Activated gamma-delta T cell (primary cell): Measurements from ENCODE around the gene STX18.
A peak's percentile ranks its signal among the peaks of the same experiment; 100 is the strongest.
"Not testable (repeated sequence)": the region's sequence is repeated elsewhere in the genome, so short reads cannot be mapped to it uniquely, and the experiment has no call there.

ENCODE experiments used
- DNase-seq: peaks from one replicate; lab custom pipeline; 2025; lab: John Stamatoyannopoulos, UW
- total RNA-seq, 2 donors: gene quantifications; one replicate each; lab custom pipeline; 2026; lab: John Stamatoyannopoulos, UW

Gene STX18
- total RNA-seq: 32.9 to 43.0 reads per million in 2 donors

- DNase-seq: peak; percentile 79
These were observed at the start of gene STX18 for GRCh38 chr4:4541661-4542570. Gene STX18, minus strand, starts transcription at chr4:4542048. Its CDS starts 84 bp downstream, at chr4:4541964.

DNA sequence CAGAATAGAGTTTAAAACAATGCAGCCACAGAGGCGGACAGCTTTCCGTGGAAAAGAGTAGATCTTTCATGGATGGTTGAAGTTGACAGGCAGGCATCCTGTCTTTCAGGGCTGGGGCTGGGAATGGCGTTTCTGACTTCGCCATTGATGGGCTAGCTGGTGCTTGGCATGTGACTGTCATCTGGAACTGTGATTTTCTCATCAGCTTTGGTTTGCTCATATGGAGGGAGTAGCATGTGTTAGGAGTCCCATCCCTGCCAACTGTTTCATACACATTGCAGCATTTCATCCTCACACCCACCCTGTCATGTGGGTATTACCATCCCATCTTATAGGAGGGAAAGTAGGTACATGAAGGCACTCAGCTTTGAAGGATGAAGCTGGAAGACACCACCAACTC is 49.2 kb upstream of the STX18 start:
- no peak for DNase-seq

DNA sequence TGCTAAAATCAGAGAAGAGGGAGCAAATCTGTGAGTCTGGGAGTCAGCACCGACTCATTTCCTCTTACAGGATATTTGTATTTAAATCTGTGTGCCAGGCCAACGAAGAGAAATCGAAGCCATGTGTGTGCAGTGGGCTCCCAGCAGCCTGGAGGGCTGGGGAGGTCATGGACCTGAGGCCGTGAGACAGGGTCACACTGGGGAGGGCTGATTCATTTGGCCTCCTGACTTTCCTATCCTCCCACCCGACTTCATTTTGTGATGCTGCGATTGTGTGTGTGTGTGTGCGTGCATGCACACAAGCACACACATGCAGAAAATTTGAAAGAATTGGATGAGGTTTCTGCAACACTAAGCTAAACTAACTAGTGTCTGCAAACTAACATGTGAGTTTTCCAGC is 48.7 kb upstream of the STX18 start:
- no peak for DNase-seq

DNA sequence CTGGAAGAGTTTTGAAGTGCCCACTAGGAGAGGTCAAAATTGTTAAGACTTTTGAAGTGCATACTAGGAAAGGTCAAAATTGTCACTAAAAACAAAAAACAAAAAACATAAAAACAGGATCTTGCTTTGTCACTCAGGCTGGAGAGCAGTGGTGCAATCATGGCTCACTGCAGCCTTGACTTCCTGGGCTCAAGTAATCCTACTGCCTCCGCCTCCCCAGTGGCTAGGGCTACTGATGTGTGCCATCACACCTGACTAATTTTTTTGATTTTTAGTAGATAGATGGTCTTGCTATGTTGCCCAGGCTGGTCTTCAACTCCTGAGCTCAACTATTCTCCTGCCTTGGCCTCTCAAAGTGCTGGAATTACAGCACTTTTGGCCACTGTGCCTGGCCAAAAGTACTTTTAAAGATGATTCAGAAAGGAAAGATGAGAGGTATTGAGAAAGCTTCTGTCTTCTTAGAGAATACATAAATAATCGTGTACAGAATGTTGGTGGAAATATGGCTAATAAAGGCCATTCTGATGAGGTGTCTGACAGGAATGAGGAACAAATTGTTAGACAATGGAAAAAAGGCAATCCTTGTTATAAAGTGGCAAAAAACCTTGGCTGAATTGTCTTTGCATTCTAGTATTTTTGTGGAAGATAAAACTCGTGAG is 43.3 kb upstream of the STX18 start:
- DNase-seq: no peak

DNA sequence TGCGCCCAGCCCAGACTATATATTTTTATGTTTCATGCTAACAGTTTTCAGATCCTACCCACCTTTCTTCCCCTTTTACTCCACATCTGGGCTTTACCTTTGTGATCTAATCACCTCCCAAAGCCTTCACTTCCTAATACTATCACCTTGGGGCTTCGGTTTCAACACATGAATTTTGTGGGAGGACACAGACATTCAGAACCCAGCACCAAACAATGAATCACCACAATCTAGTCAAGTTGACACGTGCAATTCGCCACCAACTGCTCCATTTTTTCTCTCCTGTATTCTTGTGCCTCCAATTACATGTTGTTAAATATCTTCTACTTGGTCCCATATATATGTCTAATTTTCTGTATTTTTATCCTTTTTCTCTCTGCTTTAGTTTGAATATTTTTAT is 41.8 kb upstream of the STX18 start:
- DNase-seq: no peak

DNA sequence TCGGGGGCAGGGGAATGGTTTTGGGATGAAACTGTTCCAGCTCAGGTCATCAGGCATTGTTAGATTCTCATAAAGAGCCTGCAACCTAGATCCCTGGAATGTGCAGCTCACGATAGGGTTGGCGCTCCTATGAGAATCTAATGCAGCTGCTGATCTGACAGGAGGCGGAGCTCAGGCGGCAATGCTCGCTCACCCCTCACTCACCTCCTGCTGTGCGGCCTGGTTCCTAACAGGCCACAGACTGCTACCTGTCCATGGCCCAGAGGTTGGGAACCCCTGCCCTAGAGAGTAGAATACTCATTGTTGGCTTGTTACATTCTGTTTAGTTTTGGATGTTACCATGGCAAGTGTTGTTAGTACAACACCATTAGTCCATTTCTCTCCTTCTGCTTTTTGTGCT is 40.8 kb upstream of the STX18 start:
- DNase-seq: no peak

DNA sequence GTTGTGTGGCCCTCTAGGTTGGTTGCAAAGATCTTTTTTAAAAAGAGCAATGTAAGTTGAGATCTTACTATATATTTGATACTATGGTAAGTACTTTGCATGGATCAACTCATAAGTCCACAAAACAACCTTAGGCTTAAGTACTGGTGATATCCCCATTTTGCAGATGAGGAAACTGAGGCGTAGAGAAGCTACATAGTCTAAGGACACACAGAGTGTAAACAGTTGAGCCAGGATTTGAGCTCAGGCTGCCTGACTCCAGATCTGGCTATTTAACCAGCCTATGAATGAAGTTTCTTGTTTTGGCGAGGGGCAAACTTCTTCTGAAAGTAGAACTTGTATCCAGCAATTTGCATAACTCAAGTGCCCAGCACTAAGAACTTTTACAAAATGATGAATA is 38.6 kb upstream of the STX18 start:
- no peak for DNase-seq

DNA sequence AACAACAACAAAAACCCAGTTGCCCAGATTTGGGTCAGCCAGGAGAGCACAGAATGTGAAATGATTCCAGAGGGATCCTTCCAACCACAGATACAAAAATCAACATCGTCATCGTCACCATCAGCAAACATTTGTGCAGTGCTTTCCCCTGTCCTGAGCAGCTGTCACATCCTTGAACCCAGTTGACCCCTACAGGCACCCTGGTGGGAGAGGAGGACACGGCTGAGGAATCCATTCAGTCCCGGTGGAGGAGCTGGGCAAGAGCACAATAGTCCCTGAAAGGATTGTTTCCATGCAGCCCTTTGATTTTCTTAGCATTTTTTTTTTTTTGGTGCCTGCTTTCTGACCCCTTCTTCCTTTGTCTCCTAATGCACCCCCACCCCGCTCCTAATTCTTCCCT is 37.1 kb upstream of the STX18 start:
- DNase-seq: no peak

- no peak for DNase-seq
These were observed 35.6 kb upstream of the STX18 start for GRCh38 chr4:4577359-4577875.

DNA sequence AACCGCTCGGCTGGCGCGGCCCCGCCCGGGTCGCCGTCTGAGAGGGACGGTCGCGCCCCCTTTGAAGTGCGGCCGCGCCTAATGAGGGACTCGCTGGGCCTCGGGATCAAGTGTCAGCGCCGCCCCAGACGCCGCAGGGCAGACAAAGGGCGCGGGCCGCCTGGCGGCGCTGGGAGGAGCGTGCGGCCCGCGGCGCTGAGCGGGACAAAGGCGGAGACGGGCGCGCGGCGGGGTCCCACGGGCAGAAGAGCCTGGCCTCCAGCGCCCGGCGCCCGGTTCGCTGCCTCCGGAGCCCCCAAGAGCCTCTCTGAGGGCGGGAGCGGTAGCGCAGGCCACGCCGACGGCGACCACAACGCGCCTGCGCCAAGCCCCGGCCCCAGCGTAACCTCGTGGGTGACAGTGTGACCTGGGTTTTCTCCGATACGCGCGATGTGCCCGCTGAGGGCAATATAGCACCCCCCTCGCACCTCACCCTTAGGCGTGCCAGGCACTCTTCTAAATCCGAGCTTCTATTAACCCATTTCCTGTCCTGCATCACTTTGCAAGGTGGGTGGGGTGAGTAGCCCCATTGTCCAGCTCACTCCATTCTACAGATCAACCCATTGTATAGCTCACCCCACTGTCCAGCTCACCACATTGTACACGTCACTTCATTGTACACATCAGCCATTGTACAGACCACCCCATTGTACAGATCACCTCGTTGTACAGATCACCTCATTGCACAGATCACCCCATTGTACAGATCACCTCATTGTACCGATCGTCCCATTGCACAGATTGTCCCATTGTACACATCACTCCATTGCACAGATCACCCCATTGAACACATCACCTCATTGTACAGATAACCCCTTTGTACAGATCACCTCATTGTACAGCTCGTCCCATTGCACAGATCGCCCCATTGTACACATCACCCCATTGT is 33.7 kb upstream of the STX18 start:
- peak; percentile 50 for DNase-seq

DNA sequence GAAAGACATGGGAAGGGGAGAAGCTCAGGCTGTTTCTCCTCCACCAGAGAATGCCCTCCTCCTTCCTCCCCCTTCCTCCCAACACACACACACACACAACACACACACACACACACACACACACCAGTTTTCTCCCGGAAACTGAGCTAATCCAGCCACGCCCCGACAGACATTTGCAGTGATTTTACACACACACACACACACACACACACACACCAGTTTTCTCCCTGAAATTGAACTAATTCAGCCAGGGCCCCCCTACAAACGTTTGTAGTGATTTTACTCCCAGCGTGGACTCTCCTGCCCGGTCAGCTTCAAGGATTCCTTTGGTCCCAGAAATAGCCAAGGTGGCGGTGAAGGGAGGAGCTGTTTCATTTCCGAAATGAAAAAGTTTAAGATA is 32.9 kb upstream of the STX18 start:
- DNase-seq: no peak

- DNase-seq: no peak
These were observed 32.2 kb upstream of the STX18 start for GRCh38 chr4:4574052-4574451.

GRCh38 chr4:4572821-4573220 is 31.0 kb upstream of the STX18 start:
- DNase-seq: no peak

- not testable (repeated sequence) for DNase-seq
These were observed 28.0 kb upstream of the STX18 start for GRCh38 chr4:4569861-4570260.

DNA sequence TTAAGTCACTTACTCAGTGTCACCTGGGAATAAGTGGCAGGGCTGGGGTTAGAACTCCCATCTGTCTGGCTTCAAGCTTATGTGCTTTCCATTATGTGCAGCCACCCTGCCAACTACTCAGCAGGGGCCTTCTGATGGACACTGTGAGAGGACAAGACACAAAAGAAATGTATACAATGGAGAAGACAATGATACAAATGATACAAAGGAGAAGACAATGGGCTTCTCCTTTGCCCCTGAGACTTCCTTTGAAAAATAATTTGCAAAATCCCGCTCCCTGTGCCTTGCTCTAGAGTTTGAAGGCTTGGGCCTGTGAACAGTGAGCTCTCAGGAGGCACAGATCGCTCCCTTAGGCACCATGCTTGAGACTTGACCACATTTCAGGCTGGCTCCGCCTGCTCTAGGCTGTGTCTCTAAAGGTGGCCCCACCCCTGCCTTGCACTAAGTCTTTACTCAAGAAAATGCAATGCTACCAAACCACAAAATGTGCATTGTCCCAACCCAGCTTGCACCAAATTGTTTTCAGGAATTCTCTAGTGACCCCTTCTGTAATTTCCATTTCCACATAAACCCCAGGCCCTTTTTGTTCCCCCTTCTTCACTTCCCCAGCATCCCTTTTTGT is 27.1 kb upstream of the STX18 start:
- DNase-seq: no peak

- DNase-seq: not testable (repeated sequence)
These were observed 24.5 kb upstream of the STX18 start for GRCh38 chr4:4566359-4566758.

DNA sequence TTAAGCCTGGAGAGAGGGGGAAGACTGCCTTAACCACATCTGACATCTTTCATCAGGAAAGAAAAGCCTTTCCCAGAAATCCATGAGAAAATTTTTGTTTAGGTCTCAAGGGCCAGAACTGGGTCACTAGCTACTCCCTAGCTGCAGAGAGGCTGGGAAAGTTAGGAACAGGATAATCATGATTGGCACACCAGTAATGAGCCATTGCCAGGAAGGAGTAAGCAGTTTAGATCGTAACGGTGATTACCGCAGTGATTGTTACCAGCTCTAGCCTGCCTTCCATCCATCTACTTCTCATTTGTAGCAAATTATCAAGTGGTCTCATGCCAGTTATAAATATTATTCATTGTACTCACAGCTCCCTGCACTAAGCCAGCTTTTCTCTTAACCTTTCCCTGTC is 22.7 kb upstream of the STX18 start:
- no peak for DNase-seq

DNA sequence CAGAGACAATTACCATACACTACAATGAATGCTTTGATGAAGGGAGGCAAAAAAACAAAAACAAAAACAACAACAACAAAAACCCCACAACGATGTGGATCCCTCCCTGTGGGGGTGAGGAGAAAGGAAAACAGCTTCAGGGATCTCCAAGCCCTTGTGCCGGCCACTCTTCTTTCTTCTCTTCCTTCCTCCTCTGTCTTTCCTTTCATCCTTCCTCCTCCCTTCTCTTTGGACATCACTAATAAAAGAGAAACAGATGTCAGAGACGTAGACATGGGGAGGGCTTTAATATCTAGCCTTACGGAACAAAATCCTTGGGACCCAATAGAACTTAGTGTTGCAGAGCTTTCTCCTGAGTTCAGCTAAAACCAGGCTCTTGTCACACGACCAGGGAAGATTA is 18.8 kb upstream of the STX18 start:
- DNase-seq: no peak

DNA sequence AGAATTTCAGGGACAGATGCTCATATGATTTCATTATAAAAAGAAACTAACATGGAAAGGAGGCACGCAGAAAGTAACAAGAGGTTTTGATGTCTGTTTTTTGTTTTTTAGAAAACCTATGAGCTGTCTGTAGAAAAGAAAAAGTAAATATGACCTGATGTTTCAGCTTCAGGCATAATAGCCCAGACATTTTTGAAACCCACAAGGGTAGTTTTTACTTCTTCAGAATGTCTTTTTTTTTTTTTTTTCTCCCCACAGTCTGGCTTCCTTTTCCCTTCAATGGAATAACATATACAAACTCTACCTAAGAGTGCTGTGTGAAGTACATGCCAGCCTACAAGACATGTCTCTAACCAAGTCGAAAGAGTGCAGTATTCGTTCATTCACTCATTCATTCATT is 18.3 kb upstream of the STX18 start:
- no peak for DNase-seq

GRCh38 chr4:4559596-4559995 is 17.7 kb upstream of the STX18 start:
- DNase-seq: no peak

GRCh38 chr4:4558881-4559280 is 17.0 kb upstream of the STX18 start:
- no peak for DNase-seq

DNA sequence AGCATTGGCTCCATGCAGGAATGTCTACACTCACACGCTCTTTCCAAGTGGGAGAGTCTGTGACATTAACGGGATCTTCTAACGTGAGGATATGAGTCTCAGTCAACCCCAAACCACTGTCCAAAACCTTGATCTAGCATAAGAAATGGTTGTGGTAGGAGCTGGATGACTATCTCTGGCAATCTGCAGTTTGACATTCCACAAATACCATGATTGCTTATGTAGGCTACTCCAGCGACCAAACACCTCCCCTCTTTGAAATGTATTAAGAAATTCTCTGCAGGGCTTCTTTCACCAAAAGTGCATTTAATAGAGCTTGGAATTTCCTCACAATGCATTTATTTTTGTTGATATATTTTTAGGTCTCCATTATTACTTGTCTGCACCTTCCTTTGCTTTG is 14.1 kb upstream of the STX18 start:
- no peak for DNase-seq
